Esophagus (tissue), 2 donors: ENCODE data around the gene GNAO1. TPM values are rescaled to one million over a fixed set of nuclear protein-coding genes. Genes with fewer than 3 reads are reported as not detected.
A peak's percentile ranks its signal among the peaks of the same experiment; 100 is the strongest.

ENCODE experiments used
- H3K27ac ChIP-seq, 2 donors: one replicate each; pipeline ENCODE4 v1.5.1; 2013; ENCODE audit warnings: low read depth in 2 of 2, mild to moderate bottlenecking in 2 of 2, inconsistent platforms in 1 of 2, low read length in 1 of 2, moderate library complexity in 1 of 2
- H3K27me3 ChIP-seq, 2 donors: one replicate each; pipeline ENCODE4 v1.6.1; 2013; ENCODE audit warnings: low read length in 2 of 2, control low read depth in 1 of 2, mild to moderate bottlenecking in 1 of 2; ENCODE audit not compliant: insufficient read depth in 2 of 2, control insufficient read depth in 1 of 2
- H3K36me3 ChIP-seq, 2 donors: one replicate each; pipeline ENCODE4 v1.6.1; 2013; ENCODE audit warnings: low read length in 1 of 2; ENCODE audit not compliant: control insufficient read depth in 2 of 2, insufficient read depth in 2 of 2
- H3K4me1 ChIP-seq, 2 donors: one replicate each; pipeline ENCODE4 v1.6.1; 2013; ENCODE audit warnings: low read length in 1 of 2; ENCODE audit not compliant: control insufficient read depth in 2 of 2, insufficient read depth in 2 of 2
- H3K4me3 ChIP-seq, 2 donors: one replicate each; pipeline ENCODE4 v1.5.1; 2013; ENCODE audit warnings: low read length in 2 of 2, mild to moderate bottlenecking in 2 of 2, low read depth in 1 of 2, moderate library complexity in 1 of 2
- H3K9me3 ChIP-seq, 2 donors: one replicate each; pipeline ENCODE4 v1.6.1; 2013; ENCODE audit warnings: mild to moderate bottlenecking in 2 of 2, low read depth in 1 of 2, low read length in 1 of 2, moderate library complexity in 1 of 2; ENCODE audit not compliant: control insufficient read depth in 2 of 2, insufficient read depth in 1 of 2
- WGBS, 2 donors: extraction: QIAGEN DNeasy Blood & Tissue Kit; methylation state at CpG; one replicate each; pipeline ENCODE4 v1.1.7; 2013; 5-methylcytosine and 5-hydroxymethylcytosine counted together
- polyA plus RNA-seq, 2 donors: library from polyadenylated mRNA; stranded (reverse); fragments of 200-250 nt; gene quantifications; one replicate each; pipeline ENCODE4 v1.2.3, GENCODE V29; 2013
- donor health status: healthy with polysubstance abuse.
- donor health status: Bipolar disorder and iron deficiency.

GNAO1 gene
- polyA plus RNA-seq, 2 donors = 0.75 to 1.0 TPM

DNA sequence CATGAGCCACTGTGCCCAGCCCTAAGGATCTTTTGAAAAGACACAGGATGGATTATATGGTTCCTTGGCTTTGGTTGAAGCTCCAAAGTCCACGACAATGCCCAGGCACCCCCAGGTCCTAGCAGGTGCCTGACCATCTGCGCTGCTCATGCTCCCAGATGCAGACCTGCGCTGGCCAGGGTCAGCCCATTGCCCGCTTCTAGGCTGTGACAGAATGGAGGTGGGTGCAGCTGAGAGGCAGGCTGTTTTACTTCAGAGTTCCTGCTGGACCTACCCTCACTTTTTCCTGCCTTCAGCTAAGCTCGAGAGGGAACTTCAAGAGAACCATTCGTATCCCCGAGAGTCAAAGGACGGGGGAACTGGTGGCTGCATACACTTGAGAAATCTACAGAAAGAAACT lies 173.6 kb downstream of the GNAO1 start:
- WGBS, 2 donors = 95% methylated on average over 8 of the region's 8 CpGs
- H3K9me3 ChIP-seq = no peaks in the 10 kb centered on the region
- no peak overlapping the region for H3K4me3 ChIP-seq
- H3K27ac ChIP-seq = no peak overlapping the region
- H3K27me3 ChIP-seq = no peaks in the 10 kb centered on the region
- peaks cover 17 to 42% of the 10 kb centered on the region in 2 donors for H3K36me3 ChIP-seq
- H3K4me1 ChIP-seq = no peaks in the 10 kb centered on the region

DNA sequence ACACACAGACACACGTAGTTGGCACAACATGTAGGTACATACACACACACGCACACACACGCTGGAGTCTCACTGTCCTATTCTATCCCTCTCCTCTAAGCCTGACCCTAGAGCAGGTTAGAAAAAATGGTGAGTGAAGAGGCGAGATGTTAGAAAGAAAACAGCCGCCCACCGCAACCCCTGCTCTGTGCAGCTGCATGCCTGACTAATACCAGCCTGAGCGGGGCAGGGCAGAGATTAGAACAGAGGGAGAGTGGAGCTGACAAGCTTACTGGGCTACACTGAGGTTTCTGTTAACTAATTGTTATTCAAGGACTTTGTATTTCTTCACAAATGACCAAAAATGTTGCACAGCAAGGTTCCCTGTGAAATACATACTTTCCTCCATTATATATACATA lies 174.3 kb downstream of the GNAO1 start:
- WGBS, 2 donors = 91 to 93% methylated on average over 7 of the region's 7 CpGs
- Histone ChIP-seq H3K27ac (no peak overlapping the region), H3K4me3 (no peak overlapping the region), H3K27me3 (no peaks in the 10 kb centered on the region), H3K36me3 (peaks cover 17 to 42% of the 10 kb centered on the region in 2 donors), H3K9me3 (no peaks in the 10 kb centered on the region), H3K4me1 (no peaks in the 10 kb centered on the region)

DNA sequence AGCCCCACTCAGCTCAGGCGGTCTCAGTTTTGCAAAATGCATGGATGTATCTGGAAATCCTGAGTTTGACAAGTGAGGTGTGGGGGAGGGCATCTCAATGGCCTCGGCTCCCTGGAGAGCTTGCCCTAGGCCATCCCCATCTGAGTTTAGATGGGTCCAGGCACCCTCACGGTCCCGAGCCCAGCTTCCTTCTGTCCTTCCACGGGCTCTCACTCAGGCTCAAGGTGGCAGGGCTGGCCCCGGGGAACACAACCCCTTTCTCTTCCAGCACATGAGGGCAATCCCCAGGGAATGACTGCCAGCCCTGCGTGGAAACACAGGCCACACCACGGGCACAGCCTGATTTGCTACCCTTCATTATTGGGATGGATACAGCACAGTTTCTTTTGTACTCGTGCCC lies 175.7 kb downstream of the GNAO1 start:
- Histone ChIP-seq H3K4me3 (no peak overlapping the region), H3K36me3 (peaks cover 17 to 46% of the 10 kb centered on the region in 2 donors), H3K27me3 (no peaks in the 10 kb centered on the region), H3K27ac (no peak overlapping the region), H3K4me1 (peaks cover 0 to 2% of the 10 kb centered on the region in 2 donors), H3K9me3 (no peaks in the 10 kb centered on the region)
- 93 to 95% methylated on average over 9 of the region's 9 CpGs for whole genome bisulfite sequencing, 2 donors

DNA sequence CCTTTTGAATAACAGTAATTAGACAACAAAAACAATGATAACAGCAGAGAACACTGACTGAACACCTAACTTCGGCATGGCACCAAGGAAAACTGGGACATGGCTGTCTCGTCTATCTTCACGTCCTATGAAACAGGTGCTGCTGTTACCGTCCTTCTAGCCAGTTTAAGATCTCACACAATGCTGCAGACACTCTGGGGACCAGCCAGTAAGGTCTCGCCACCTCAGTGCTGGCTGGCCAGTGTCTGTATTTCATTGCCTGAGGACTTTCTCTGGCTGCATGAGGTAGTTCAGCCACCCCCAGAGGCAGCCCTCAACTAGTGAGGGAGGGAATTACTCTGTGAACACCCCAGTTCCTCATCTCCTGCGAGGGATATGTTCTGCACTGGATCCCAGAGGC lies 176.5 kb downstream of the GNAO1 start:
- Histone ChIP-seq H3K4me1 (peaks cover 0 to 2% of the 10 kb centered on the region in 2 donors), H3K27me3 (no peaks in the 10 kb centered on the region), H3K27ac (no peak overlapping the region), H3K4me3 (no peak overlapping the region), H3K36me3 (peaks cover 13 to 37% of the 10 kb centered on the region in 2 donors), H3K9me3 (no peaks in the 10 kb centered on the region)
- WGBS, 2 donors = 95 to 96% methylated on average over 6 of the region's 6 CpGs

DNA sequence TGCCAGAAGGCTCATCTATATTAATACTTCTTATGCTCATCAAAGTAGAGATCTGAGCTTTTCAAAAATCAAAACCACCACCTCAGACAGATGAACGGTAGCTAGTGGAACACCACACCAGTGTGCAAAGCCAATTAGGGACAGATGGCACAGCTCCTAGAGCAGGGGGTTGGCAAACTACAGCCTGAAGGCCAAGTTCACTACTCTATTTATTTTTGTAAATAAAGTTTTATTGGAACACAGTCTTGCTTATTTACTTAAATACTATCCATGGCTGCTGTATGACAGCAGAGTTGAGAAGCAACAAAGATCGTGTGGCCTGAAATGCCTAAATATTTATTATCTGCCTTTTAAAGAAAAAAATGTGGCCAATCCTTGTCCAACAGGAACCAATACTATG lies 177.3 kb downstream of the GNAO1 start:
- H3K4me1 ChIP-seq = peaks cover 0 to 2% of the 10 kb centered on the region in 2 donors
- H3K4me3 ChIP-seq = no peak overlapping the region
- peaks cover 11 to 34% of the 10 kb centered on the region in 2 donors for H3K36me3 ChIP-seq
- WGBS, 2 donors = 87 to 95% methylated on average over 2 of the region's 2 CpGs
- H3K9me3 ChIP-seq = no peaks in the 10 kb centered on the region
- no peaks in the 10 kb centered on the region for H3K27me3 ChIP-seq
- no peak overlapping the region for H3K27ac ChIP-seq

DNA sequence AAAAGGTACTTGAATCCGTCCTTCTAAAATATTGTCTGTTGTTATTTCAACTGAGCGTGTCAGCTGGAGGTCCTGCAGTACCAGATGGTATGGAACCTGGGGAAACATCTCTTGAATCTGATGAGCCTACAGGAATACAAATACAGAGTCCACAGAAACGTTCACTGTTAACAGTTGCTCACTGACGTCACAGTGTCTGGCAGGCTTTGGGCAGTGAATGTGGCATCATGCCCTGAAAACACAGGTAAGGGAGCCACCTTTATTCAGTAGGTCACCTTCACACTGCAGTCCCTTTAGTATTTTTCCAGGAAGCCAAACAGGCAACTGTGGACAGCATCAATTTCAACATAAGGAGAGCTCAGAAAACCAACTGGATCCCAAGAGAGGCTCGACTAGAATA lies 177.9 kb downstream of the GNAO1 start:
- Histone ChIP-seq H3K27ac (no peak overlapping the region), H3K4me1 (peaks cover 0 to 2% of the 10 kb centered on the region in 2 donors), H3K9me3 (no peaks in the 10 kb centered on the region), H3K36me3 (peaks cover 6 to 29% of the 10 kb centered on the region in 2 donors), H3K4me3 (no peak overlapping the region), H3K27me3 (no peaks in the 10 kb centered on the region)
- WGBS, 2 donors = 88 to 91% methylated on average over 5 of the region's 5 CpGs

DNA sequence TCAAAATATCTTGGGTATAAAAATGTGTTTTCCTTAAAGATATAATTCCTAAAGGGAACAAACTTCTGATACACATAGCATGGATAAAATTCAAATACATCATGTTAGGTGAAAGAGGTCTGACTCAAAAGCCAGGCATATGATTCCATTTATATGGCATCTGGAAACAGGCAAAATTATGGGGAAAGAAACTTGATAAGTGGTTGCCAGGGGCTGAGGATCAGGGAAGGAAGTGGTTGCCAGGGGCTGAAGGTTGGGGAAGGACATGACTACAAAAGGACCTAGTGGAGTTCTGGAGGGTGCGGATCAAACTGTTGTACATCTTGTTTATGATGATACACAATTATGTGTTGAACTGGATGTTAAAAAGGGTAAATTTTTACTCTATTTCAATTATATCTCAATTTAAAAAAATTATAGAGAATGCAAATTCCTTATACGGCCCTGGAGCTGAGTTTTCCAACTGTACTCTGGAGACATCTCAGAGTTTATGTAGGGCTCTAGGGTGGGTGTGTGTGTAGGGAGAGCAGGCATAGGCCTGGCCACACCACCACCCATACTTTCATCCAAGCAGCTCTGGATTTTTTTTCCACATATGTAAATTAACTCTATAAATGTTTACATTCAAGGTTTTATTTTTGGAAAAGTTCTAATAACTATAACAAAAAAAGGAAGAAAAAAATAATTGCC lies 179.0 kb downstream of the GNAO1 start:
- Histone ChIP-seq H3K4me3 (no peak overlapping the region), H3K27me3 (no peaks in the 10 kb centered on the region), H3K36me3 (peaks cover 5 to 23% of the 10 kb centered on the region in 2 donors), H3K9me3 (no peaks in the 10 kb centered on the region), H3K27ac (peak overlapping the region in 1 of 2 donors; percentile 12), H3K4me1 (peaks cover 0 to 2% of the 10 kb centered on the region in 2 donors)
- 81 to 83% methylated on average over 2 of the region's 2 CpGs for WGBS, 2 donors

DNA sequence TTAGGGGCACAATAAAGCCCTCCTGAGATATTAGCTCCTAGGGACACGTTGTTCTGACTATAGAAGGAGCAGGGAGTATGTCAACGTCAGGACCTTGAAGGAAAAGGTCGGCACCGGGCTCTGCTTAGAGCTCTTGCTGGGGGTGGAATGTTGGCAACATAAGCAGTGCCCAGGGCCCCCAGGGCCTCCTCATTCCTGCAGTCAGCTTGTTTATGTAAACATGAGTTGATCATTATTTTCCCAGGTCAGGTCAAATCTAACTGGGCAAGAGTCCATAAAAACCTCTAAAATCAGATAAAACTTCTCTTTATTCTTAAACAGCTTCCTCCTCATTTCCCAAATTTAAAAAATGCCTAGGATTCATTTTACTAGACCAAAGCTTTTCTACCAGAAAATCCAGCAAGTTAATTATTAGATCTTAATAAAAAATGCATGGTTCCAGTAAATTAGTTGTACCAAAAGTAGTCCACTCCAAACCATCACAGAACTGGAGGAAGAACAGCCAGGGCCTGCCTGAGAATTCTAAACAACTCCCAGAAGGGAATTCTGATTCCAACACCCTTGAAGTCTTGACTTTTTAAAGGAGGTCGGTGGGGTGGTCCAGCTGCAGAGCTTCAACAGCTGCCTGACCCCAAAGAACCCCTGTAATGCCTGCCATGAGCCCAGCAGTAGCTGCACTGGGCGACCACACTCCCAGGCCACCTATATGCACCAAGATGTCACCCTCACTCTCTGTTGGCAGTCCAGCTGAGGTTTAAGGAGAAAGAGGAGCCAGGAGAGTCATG lies 179.8 kb downstream of the GNAO1 start:
- Histone ChIP-seq H3K9me3 (no peaks in the 10 kb centered on the region), H3K27me3 (no peaks in the 10 kb centered on the region), H3K4me3 (no peak overlapping the region), H3K36me3 (peaks cover 5 to 22% of the 10 kb centered on the region in 2 donors), H3K27ac (peak overlapping the region; percentile 13 to 36), H3K4me1 (peaks cover 0 to 2% of the 10 kb centered on the region in 2 donors)
- WGBS, 2 donors = 37 to 39% methylated on average over 6 of the region's 6 CpGs

DNA sequence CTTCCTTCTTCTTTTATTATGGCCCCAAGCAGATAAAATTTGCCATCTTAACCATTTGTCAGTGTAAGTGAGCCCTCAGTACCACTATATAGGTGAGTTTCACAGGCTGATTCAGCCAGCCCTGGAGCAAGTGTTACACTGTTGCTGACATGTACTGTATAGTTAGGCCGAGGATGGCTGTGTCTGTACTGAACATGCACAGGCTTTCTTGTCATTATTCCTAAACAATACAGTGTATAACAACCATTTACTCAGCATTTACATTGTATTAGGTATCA lies 180.3 kb downstream of the GNAO1 start:
- no peaks in the 10 kb centered on the region for H3K27me3 ChIP-seq
- no peaks in the 10 kb centered on the region for H3K9me3 ChIP-seq
- H3K36me3 ChIP-seq = peaks cover 5 to 18% of the 10 kb centered on the region in 2 donors
- H3K27ac ChIP-seq = peak overlapping the region in 1 of 2 donors; percentile 42
- WGBS, 2 donors = 61 to 68% methylated on average over 1 of the region's 1 CpG
- peaks cover 0 to 2% of the 10 kb centered on the region in 2 donors for H3K4me1 ChIP-seq
- no peak overlapping the region for H3K4me3 ChIP-seq
